Measurements from ENCODE around the gene CPEB2.
"Not testable (repeated sequence)": the region's sequence is repeated elsewhere in the genome, so short reads cannot be mapped to it uniquely, and the experiment has no call there.

The CPEB2 gene

DNA sequence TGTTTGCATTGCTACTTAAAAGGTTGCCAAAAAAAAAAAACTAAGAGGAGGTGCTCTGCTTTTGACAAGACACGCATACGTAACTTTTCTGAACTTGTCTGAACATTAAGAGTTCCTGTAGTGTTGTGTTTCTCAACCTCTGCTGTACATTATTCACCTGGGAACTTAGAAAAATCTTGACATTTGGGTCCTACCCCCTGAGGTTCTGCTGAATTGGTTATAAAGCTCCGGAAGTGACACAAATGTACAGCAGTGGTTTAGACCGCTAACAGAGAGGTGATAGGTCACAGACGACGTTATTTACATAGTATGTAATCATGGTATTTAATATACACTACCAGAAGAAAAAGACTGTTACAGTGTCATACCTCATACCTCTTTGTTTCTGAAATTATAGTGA, 61.1 kb downstream of the CPEB2 start:
- ATAC-seq, result no peak

DNA sequence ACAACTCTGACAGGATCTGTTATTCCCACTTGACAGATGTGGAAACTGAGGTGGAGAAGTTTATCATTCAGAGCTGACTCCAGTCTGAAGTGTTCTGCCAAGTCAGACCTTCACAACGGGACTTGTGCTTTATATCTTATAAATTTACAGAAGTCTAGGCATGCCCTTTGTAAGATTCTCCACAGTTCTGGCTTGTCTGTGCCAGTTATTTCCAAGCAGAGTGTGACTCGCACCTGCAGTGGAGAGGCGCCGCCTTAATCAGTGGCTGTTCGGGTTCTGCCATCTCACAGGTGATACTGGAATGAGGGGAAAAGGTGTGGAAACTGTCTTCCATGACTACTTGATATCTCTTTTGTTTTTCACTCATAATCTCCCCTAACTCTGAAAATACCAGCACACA, 63.2 kb downstream of the CPEB2 start:
- ATAC-seq, result no peak

DNA sequence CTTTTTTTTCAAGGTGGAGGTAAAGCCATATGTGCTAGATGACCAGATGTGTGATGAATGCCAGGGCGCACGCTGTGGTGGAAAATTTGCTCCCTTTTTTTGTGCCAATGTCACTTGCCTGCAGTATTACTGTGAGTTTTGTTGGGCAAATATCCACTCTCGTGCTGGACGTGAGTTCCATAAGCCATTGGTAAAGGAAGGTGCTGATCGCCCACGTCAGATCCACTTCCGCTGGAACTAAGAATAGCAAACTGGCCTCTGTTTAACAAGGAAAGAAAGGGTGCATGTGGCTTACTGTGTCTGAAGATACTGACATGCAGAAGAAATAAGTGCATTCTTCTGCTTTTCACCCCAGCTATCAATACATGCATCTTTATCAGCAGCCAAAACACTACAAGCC, 63.9 kb downstream of the CPEB2 start:
- no peak for ATAC-seq

DNA sequence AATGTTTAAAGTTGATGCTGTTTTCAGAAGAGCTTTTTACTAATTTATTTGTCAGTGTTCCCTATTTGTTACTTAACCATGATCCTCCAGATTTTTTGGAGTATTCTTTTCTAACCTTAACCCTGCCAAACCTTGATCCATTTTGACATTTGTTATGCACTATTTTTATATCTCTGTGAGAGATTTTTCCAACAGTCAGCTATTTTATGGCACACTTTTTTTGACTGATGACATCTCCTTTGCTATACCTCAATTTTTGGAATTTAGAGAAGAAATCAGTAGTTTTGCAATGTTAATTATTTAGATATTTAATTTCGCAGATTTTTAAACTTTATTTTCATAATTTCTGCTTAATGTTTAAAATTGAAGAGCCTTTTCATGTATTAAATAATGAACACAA, 66.0 kb downstream of the CPEB2 start:
- no peak for ATAC-seq

DNA sequence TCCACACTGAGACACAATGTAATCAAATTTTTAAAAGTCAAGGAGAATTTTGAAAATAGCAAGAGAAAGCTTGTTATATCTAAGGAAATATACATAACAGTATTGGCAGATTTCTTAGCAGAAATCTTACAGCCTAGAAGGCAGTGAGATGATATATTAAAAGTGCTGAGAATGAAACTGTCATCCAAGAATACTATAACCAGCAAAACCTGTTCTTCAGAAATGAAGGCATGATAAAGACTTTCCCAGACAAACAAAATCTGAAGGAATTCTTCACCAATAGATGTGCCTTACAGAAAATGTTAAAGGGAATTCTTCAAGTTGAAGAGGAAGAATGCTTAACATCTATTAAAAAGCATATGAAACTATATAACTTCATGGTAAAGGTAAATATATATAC, 73.6 kb downstream of the CPEB2 start:
- no peak for ATAC-seq

DNA sequence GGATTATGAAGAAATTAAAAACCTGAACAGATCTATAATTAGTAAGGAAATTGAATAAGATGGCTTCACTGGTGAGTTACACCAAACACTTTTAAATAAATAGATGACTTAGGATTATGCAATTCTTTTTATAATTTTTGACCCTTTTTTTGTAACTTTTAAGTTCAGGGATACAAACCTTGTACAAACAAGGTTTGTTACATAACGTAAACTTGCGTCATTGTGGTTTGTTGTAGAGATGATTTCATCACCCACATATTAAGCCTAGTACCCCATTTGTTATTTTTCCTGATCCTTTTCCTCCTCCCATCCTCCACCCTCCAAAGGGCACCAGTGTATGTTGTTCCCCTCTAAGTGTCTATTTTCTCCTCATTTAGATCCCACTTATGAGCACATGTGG, 75.7 kb downstream of the CPEB2 start:
- ATAC-seq, result no peak

DNA sequence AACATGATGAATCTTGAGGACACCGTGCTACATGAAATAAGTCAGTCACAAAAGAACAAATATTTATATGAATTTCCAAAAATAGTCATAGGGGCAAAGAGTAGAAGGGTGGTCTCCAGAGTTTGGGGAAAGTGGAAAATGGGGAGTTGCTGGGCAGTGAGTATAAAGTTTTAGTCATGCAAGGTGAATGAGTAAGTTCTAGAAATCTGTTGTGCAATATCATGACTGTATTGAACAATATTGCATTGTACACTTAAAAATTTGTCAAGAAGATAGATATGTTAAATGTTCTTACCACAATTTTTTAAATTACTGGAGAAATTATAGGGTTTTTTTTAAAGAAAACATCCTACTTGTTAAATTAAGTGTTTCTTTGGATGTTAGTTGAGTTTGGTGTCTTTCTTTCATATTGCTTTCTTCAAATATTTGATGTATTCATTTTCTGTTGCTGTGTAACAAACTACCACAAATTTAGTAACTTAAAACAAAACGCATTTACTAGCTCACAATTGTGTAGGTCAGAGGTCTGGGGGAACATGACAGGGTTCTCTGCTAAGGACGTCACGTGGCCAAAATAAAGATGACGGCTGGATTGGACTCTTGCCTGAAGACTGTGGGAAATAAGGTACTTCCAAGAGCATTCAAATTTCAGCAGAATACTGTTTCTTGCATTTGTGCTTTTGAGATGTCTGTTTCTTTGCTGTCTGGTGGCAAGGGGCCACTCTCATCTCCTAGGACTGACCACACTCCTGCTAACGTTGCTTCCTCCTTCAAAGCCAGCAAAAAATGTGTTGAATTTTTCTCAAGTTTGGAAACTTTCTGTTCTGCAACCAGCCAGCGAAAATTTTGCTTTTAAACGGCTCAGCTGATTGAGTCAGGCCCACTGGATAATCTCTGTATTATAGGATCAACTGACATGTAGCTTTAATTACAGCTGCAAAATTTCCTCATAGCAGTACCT, 76.7 kb downstream of the CPEB2 start:
- no peak for ATAC-seq

DNA sequence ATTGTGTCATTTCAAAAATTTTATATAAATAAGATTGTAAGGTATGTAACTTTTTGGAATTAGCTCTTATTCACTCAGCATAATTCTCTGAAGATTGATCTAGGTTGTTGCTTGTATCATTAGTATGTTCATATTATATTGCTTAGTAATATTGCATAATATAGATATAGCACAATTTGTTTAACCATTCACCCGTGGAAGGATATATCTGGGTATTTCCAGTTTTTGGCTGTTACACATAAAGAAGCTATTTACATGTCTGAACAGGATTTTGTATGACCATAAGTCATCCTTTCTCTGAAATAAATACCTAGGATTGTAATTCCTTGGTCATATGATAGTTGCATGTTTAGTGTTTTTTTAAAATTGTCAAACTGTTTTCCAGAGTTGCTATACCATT, 82.5 kb downstream of the CPEB2 start:
- no peak for ATAC-seq

DNA sequence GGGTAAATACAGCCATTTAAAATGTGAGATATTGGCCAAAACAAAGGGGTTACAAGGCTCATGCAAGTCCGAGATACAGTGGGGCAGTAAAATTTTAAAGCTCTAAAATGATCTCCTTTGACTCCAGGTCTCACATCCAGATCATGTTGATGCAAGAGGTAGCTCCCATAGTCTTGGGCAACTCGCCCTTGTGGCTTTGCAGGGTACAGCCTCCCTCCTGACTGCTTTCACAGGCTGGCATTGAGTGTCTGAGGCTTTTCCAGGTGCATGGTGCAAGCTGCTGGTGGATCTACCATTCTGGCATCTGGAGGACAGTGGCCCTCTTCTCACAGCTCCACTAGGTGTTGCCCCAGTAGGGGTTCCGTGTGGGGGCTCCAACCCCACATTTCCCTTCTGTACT, 83.5 kb downstream of the CPEB2 start:
- ATAC-seq, result not testable (repeated sequence)

DNA sequence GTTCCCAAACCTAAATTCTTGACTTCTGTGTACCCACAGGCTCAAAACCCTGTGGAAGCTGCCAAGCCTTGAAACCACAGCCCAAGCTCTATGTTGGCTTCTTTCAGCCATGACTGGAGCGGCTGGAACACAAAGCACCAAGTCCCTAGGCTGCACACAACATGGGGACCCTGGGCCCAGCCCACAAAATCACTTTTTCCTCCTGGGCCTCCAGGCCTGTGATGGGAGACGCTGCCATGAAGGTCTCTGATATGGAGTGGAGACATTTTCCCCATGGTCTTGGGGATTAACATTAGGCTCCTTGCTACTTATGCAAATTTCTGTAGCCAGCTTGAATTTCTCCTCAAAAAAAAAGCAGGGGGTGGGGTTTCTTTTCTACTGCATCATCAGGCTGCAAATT, 84.0 kb downstream of the CPEB2 start:
- ATAC-seq, result not testable (repeated sequence)

DNA sequence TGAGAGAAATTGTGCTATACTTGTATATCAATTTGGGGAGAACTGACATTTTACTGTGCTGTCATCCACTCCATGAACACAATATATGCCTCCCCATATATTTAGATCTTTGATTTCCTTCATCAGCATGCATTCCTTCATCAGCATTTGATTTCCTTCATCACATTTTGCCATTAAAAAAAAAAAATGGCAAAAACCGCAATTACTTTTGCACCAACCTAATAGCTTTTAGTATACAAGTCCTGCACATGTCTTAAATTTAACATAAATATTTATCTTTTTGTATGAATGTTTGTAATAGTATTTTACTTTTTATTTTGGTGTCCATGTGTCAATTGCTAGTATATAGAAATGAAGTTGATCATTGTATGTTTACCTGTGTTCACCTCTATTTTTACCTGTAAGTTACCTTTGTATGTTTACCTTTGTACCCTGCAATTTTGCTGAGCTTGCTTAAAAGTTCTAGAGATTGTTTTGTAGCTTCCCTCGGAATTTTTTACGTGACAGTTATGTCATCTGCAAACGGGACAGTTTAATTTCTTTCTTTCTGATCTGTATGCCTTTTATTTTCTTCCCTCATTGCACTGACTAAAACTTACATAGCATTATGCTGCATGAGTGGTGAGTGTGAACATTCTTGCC, 86.2 kb downstream of the CPEB2 start:
- ATAC-seq, result no peak

DNA sequence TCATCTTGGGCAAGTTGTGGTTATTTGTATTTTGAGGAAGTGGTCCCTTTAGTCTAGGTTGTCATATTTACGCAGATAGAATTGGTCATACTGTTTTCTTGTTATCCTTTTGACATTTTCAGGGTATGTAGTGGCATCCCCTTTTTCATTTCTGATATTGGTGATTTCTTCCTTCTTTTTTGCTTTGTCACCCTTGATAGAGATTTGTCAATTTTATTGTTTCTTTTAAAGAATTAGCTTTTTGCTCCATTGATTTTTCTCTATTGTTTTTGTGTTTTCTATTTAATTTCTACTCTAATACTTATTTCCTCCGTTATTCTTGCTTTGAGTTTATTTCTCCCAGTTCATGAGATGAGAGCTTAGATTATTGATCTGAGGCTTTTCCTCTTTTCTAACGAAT, 87.7 kb downstream of the CPEB2 start:
- ATAC-seq, result no peak

DNA sequence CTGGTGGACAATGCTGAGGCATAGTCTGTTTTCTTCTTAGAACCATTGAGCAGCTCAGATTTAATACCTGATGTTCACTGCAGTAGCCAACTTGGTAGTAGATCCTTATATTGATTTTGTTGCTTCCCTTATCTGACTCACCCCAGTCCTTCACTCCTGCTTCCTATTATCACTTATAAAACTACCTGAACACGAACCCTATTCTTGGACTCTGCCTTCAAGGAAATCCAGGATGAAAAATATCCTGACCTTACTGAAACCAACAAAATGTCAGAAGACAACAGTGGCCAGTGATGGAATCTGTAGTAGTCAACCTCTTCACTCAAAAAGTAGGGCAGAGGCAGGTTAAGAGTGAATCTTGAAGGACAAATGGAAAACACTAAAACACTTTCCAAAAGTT, 98.1 kb downstream of the CPEB2 start:
- ATAC-seq, result no peak

DNA sequence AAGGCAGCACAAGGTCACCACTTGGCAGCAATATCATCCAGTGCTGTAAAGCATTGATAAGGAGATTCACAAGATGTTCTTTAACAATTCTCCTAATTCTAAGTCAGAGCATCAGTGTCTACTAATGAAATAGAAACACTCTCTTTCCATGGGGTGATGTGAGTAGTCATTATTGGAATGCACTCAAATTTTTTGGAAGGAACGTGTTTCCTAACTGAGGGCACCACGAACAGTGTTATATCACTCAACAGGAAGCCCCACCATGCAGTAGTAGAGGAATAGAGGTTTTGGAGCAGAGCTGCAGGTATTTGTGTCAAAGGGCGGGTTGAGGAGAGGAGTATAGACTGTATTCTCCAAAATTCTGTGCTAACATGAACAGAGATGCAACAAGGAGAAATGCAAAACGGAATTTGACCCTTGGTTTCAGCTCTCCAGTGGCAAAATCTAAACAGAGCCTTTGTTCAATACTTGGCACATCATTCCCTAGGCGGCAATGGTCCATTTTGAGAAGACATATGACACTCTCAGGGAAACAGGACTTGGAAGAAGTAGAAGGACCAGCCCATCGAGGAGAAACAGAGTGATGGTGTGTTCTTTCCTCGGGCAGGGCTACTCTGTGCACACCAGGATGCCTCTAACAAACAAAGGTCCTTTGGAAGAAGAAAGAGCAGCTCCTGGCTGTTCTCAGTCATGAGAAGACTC, 98.9 kb downstream of the CPEB2 start:
- no peak for ATAC-seq

DNA sequence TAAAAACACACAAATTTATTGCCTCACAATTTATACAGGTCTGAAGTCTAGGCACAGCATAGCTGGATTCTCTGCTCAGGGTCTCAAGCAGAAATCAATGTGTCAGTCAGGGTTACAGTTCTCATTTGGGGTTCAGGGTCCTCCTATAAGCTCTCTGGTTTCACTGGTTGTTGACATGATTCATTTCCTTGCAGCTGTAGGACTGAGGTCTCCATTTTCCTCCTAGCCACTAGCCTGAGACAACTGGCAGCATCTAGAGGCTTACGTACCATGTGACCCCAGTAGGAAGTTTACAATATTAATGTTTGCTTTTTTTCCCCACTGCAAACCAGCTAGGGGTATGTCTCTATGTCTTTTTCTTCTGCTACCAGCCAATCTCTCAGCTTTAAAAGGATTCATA, 102.5 kb downstream of the CPEB2 start:
- no peak for ATAC-seq

DNA sequence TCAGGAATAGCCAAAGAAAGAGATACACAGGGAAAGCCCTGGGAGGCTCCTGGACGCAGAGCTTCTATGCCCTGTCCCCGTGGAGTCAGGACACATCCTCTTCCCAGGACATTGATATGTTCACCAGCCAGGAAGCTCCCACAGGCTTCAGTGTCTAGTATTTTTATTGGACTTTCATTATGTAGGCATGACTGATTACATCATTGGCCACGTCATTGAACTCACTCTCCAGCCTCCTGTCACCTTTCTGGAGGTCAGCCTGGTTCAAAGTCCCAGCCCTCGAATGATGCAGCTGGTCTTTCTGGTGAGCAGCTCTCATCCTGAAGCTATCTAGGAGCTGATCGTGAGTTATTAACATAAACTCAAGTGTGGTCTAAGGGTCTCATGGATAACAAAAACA, 104.1 kb downstream of the CPEB2 start:
- no peak for ATAC-seq

DNA sequence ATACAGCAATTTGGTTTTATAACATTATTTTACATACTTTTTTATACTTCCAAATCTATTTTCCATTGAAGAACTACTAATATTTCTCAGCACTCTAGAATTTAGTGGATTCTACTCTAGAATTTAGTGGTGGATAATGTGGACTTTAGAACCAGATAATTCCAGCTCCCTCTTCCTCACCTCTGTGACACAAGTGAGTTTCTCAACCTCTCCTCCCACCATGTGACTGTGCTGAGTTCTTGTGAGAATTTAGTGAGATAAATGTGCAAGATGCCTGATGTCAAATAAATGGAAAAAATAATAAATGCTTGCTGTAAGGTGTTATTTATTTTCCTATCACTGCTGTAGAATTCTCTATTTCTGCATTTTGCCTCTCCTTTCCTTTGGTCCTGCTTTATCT, 107.3 kb downstream of the CPEB2 start:
- ATAC-seq, result no peak

DNA sequence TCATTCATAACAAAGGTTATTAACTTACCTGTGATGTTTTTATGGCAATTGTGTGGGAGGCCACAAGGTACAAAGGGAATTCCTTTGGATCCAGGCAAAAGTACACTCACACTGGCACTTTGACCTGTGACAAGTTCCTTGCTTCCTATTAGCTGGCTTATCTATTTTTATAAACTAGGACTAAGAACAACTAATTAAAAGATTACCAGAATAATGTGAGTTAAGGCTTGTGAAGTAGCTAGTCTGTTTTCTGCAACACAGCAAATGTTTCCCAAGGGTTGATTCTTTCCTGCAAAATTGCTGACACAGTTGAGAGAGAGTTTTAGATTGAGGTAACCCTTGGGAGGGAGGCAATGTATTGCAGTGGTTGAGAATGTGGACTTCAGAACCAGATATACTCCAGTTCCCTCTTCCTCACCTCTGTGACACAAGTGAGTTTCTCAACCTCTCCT, 107.9 kb downstream of the CPEB2 start:
- ATAC-seq, result no peak

DNA sequence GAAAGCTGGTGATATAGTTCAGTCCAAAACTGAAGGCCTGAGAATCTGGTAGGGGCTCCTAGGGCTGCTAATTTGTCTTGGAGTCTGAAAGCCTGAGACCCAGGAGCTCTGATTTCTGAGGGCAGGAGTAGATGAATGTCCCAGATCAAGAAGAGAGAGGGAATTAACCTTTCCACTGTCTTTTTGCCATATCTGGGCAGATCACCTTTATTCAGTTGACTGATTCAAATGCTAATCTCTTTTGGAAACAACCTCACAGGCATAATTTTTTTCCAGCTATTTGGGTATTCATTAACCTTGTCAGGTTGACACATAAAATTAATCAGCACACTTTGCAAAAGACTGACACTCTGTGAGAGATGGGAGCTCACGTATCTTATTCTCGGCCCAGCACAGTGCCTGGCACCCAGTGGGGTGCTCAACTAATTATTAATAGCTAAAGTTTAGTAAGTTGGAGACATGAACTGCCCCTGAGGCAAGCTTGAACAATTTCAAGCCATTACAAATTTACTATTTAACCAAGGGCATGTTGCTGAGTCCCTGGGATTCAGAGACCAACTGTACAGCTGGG, 114.3 kb downstream of the CPEB2 start:
- no peak for ATAC-seq

DNA sequence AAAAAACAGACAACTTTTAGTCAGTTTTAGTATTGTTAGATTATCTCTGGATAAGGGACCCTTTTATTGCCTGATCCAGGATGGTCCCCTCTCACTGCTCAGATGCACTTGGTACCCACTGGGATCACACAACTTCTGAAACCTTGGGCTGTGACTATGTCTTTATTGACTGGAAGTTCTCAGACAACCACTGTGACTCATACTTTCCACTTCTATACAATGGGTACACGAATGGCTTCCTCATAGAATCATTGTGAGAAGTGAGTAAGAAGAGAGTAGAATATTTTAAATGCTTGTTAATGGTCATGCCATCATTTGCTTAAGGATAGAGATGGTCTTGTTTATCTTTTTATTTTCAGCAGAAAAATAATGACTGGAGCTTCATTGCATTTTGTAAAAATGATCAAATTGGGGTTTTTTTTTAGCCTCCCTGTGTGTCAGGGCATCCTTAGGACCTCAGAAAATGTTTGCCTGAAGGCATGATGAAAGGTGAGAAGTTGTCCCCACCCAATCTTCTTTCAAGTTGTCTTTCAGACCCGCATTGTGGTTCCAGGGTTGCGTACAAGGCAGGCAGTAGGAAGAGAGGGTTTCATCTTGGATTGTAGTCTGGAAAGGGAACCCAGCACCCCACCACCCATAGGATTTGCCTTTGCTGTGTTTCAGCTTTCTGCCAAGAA, 115.1 kb downstream of the CPEB2 start:
- peak; percentile 64 to 65 for ATAC-seq

DNA sequence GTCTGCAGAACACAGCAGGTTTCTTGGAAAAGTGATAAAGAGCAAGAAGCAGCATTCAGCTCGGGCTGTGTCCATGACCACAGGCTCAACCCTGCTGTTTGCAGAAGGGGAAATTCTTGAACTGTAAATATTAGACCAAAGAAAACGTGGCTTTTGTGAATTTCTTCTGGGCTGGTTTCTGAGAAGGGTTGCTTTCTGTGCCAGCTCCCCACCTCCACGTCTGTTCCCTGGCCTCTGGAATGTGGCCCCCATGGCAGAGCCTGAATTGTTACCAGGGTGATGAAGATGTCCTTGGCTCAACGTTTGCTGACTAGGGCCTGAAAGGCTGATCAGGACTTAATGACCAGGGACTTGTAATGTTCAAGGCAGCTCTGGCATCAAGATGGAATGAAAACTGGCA, 116.0 kb downstream of the CPEB2 start:
- no peak for ATAC-seq

Measured in activated CD4-positive, CD25-positive, alpha-beta regulatory T cell treated with anti-CD3 and anti-CD28 coated beads, Interleukin-2, amount 50 U/mL, for 24 hours (primary cell).